NOMO-1 (cell line): ENCODE results near the gene FOXE1.

ENCODE experiments used
- DNase-seq, 2 experiments: peaks; one replicate each; lab custom pipeline; 2025; ENCODE audit not compliant: unreplicated experiment in 2 of 2; lab: John Stamatoyannopoulos, UW

FOXE1 gene

GRCh38 chr9:97861148-97861475 lies 8.1 kb downstream of the FOXE1 start:
- no peak for DNase-seq

GRCh38 chr9:97863314-97863713 lies 10.3 kb downstream of the FOXE1 start:
- DNase-seq, result no peak

GRCh38 chr9:97864396-97864795 lies 11.4 kb downstream of the FOXE1 start:
- no peak for DNase-seq

- no peak for DNase-seq
Observed at GRCh38 chr9:97866300-97866699, 13.3 kb downstream of the FOXE1 start.

GRCh38 chr9:97866848-97867247 lies 13.8 kb downstream of the FOXE1 start:
- peak; percentile 7 to 83 for DNase-seq

- no peak for DNase-seq
Observed at GRCh38 chr9:97868859-97869258, 15.8 kb downstream of the FOXE1 start.

- DNase-seq, result no peak
Observed at GRCh38 chr9:97873425-97873824, 20.4 kb downstream of the FOXE1 start.

GRCh38 chr9:97873882-97874281 lies 20.9 kb downstream of the FOXE1 start:
- no peak for DNase-seq

GRCh38 chr9:97874624-97875023 lies 21.6 kb downstream of the FOXE1 start:
- DNase-seq, result no peak

- no peak for DNase-seq
Observed at GRCh38 chr9:97875111-97875510, 22.1 kb downstream of the FOXE1 start.

- DNase-seq, result no peak
Observed at GRCh38 chr9:97876061-97876460, 23.0 kb downstream of the FOXE1 start.

- DNase-seq, result no peak
Observed at GRCh38 chr9:97880336-97880735, 27.3 kb downstream of the FOXE1 start.

GRCh38 chr9:97889941-97890887 lies 37.2 kb downstream of the FOXE1 start:
- DNase-seq, result peak; percentile 8 to 11

- DNase-seq, result no peak
Observed at GRCh38 chr9:97891736-97892135, 38.7 kb downstream of the FOXE1 start.

GRCh38 chr9:97892421-97892820 lies 39.4 kb downstream of the FOXE1 start:
- DNase-seq, result no peak

GRCh38 chr9:97895211-97895610 lies 42.2 kb downstream of the FOXE1 start:
- DNase-seq, result no peak

- peak in 1 of 2 experiments; percentile 4 for DNase-seq
Observed at GRCh38 chr9:97895695-97896332, 42.8 kb downstream of the FOXE1 start.

GRCh38 chr9:97900103-97900737 lies 47.2 kb downstream of the FOXE1 start:
- DNase-seq, result no peak

GRCh38 chr9:97900738-97901565 lies 47.9 kb downstream of the FOXE1 start:
- peak; percentile 13 to 23 for DNase-seq

GRCh38 chr9:97903177-97903576 lies 50.2 kb downstream of the FOXE1 start:
- no peak for DNase-seq

GRCh38 chr9:97904725-97905124 lies 51.7 kb downstream of the FOXE1 start:
- DNase-seq, result no peak
